Measurements from ENCODE around the gene PREX1. TPM values are rescaled to one million over a fixed set of nuclear protein-coding genes. Genes with fewer than 3 reads are reported as not detected.
"Not testable (repeated sequence)": the region's sequence is repeated elsewhere in the genome, so short reads cannot be mapped to it uniquely, and the experiment has no call there.

Gene PREX1
- total RNA-seq, 2 experiments from 2014 or later = 20.7 to 25.3 TPM

GRCh38 chr20:48599748-48600469 is 227.9 kb downstream of the PREX1 start:
- ChIA-PET CTCF (ENCODE audit: unreplicated experiment) (no interaction called here), POLR2A (no interaction called here)
- H3K36me3 ChIP-seq (ENCODE audit: insufficient read depth, low read length) = no peaks in the 10 kb centered on the region
- H3K4me2 ChIP-seq (ENCODE audit: low read length) = peak overlapping the region; percentile 40
- intact Hi-C loops (cut with micrococcal nuclease; ENCODE audit: unreplicated experiment) = no loop called here
- TF ChIP-seq, protein P1, sequence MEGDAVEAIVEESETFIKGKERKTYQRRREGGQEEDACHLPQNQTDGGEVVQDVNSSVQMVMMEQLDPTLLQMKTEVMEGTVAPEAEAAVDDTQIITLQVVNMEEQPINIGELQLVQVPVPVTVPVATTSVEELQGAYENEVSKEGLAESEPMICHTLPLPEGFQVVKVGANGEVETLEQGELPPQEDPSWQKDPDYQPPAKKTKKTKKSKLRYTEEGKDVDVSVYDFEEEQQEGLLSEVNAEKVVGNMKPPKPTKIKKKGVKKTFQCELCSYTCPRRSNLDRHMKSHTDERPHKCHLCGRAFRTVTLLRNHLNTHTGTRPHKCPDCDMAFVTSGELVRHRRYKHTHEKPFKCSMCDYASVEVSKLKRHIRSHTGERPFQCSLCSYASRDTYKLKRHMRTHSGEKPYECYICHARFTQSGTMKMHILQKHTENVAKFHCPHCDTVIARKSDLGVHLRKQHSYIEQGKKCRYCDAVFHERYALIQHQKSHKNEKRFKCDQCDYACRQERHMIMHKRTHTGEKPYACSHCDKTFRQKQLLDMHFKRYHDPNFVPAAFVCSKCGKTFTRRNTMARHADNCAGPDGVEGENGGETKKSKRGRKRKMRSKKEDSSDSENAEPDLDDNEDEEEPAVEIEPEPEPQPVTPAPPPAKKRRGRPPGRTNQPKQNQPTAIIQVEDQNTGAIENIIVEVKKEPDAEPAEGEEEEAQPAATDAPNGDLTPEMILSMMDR (conservative IDR thresholded peaks at IDR 0.05; ENCODE audit: low read length) = no peak
- no peak for TF ChIP-seq EZH2phosphoT487 (IDR thresholded peaks at IDR 0.05; ENCODE audit: borderline replicate concordance, low read depth, low read length)
- no peak for DNase-seq (ENCODE audit: low spot score)
- H3K9me2 ChIP-seq (ENCODE audit: insufficient read depth, low read length) = no peaks in the 10 kb centered on the region
- no peaks in the 10 kb centered on the region for H3K79me2 ChIP-seq (ENCODE audit: insufficient read depth, low read depth, low read length)
- no TSS peak for BruUV-seq (replicated peaks)
- no peak overlapping the region for H3K4me3 ChIP-seq (ENCODE audit: low read depth, low read length, poor library complexity, severe bottlenecking)
- peak overlapping the region; percentile 50 for H3K27ac ChIP-seq (ENCODE audit: low read depth, low read length, poor library complexity, severe bottlenecking)
- H2AFZ ChIP-seq (ENCODE audit: low read length) = no peak overlapping the region
- H3K4me1 ChIP-seq (ENCODE audit: insufficient read depth, low read length, poor library complexity, severe bottlenecking) = peaks cover 32% of the 10 kb centered on the region
- no peaks in the 10 kb centered on the region for H3K9me3 ChIP-seq (ENCODE audit: low read length)
- no peaks in the 10 kb centered on the region for H4K20me1 ChIP-seq (ENCODE audit: insufficient read depth, low read length)

GRCh38 chr20:48599106-48599747 is 228.6 kb downstream of the PREX1 start:
- Histone ChIP-seq H3K27ac (ENCODE audit: low read depth, low read length, poor library complexity, severe bottlenecking) (no peak overlapping the region), H3K4me2 (ENCODE audit: low read length) (no peak overlapping the region), H3K36me3 (ENCODE audit: insufficient read depth, low read length) (no peaks in the 10 kb centered on the region), H2AFZ (ENCODE audit: low read length) (no peak overlapping the region), H3K79me2 (ENCODE audit: insufficient read depth, low read depth, low read length) (no peaks in the 10 kb centered on the region), H4K20me1 (ENCODE audit: insufficient read depth, low read length) (no peaks in the 10 kb centered on the region), H3K9me3 (ENCODE audit: low read length) (no peaks in the 10 kb centered on the region), H3K4me3 (ENCODE audit: low read depth, low read length, poor library complexity, severe bottlenecking) (no peak overlapping the region), H3K4me1 (ENCODE audit: insufficient read depth, low read length, poor library complexity, severe bottlenecking) (peaks cover 32% of the 10 kb centered on the region), H3K9me2 (ENCODE audit: insufficient read depth, low read length) (no peaks in the 10 kb centered on the region)
- no TSS peak for BruUV-seq (replicated peaks)
- ChIA-PET CTCF (ENCODE audit: unreplicated experiment) (no interaction called here), POLR2A (no interaction called here)
- peak; percentile 27 for DNase-seq (ENCODE audit: low spot score)
- no peak for TF ChIP-seq EZH2phosphoT487 (IDR thresholded peaks at IDR 0.05; ENCODE audit: borderline replicate concordance, low read depth, low read length)
- TF ChIP-seq, protein P1 (conservative IDR thresholded peaks at IDR 0.05; ENCODE audit: low read length) = no peak
- intact Hi-C loops (cut with micrococcal nuclease; ENCODE audit: unreplicated experiment) = no loop called here

DNA sequence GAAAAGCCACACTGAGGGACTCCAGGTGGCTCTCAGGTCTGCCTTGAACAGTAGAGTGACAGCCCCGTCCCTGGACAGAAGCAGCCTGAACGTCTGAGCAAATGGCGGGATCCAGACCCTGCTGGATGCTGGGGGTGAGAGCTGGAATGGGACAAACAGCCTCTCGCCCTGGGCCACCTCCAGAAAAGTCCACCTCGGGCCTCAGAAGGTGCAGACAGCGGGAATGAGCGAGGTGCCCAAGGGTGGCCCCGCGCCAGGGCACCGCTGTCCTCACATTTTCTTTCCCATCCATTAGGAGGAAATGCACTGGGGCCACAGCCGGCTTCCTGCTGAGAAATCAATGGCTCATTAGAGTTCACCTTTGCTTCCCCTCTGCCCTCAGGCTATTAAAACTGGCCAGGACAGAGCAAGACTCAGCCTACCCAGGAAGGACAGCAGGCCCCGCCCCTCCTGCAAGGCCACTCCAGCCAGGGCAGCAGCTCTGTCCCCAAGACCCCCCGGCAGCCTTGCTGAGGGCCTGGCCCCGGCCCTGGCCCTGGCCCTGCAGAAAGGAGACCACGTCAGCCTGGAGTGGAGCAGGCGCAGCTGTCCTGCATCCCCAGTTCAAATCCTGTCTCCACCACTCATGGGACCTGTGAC is 229.4 kb downstream of the PREX1 start:
- H3K36me3 ChIP-seq (ENCODE audit: insufficient read depth, low read length); BruUV-seq (replicated peaks); H3K9me2 ChIP-seq (ENCODE audit: insufficient read depth, low read length); H3K27ac ChIP-seq (ENCODE audit: low read depth, low read length, poor library complexity, severe bottlenecking); H3K9me3 ChIP-seq (ENCODE audit: low read length); DNase-seq (ENCODE audit: low spot score); intact Hi-C loops (cut with micrococcal nuclease; ENCODE audit: unreplicated experiment); CTCF ChIA-PET (ENCODE audit: unreplicated experiment); H4K20me1 ChIP-seq (ENCODE audit: insufficient read depth, low read length); H2AFZ ChIP-seq (ENCODE audit: low read length); H3K4me3 ChIP-seq (ENCODE audit: low read depth, low read length, poor library complexity, severe bottlenecking); H3K4me2 ChIP-seq (ENCODE audit: low read length); H3K79me2 ChIP-seq (ENCODE audit: insufficient read depth, low read depth, low read length); POLR2A ChIA-PET: not testable (repeated sequence)
- peaks cover 32% of the 10 kb centered on the region for H3K4me1 ChIP-seq (ENCODE audit: insufficient read depth, low read length, poor library complexity, severe bottlenecking)

Data from OCI-LY7 (cell line).